GM18870 (cell line): ENCODE results near the gene CACNA2D3.

ENCODE experiments used
- ATAC-seq: cut with Tn5 transposase; IDR thresholded peaks from one replicate; pipeline ENCODE4 v1.9.1; 2021; ENCODE audit warnings: moderate library complexity; ENCODE audit not compliant: unreplicated experiment

The CACNA2D3 gene

DNA sequence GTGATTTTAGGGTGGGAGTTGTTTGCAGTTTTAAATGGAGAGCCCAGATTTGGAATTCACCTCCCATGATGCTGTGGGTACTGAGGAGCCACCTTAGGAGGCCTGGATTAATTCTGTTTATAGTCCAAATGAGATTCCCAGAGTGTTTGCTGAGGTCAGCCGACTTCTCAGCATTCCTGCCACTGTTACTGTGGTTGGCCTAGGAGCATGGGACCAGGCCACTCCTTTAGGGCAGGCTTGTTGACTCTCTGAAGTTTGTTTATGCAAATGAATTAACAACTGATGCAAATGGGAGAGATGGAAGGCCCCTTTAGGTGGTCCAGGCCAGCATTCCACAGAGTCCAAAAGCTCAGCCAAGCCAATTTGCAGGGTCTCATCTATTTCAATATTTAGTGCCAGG lies 46.1 kb downstream of the CACNA2D3 start:
- ATAC-seq: no peak

DNA sequence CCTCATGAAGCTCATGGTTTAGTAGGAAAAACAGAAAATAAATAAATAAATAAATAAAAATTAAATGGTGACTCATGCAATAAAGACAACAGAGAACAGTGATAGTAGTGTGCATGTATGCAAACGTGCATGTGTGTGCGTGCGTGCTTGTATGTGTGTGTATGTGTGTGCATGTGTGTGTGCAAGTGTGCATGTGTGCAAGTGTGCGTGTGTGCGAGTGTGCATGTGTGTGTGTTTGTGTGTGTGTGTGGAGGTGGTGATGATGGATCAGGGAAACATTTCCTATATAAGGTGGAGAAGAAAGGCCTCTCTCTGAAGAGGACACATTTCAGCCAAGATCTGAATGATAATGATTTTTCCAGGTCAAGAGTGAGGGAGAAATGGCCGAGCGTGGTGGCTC lies 47.2 kb downstream of the CACNA2D3 start:
- no peak for ATAC-seq

- ATAC-seq: no peak
Measured at GRCh38 chr3:54171509-54171908, 49.2 kb downstream of the CACNA2D3 start.

DNA sequence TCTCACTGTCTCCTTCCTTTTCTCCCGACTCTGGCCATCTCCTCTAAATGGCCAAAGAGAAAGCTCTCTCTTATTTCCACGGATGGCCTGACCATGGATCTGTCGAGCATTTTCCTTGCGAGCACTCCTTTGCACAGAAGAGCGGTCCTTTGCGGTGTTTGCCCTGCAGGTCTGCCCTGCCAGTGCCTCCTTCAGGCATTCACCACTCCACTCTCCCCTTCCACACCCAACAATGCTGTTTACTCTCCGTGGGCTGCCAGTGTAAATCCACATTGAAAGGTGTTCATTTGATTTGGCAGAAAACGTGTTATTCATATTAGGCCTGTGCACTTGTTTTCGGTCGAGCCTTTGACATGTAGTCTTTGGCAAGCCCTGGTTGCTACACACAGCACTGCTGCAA lies 49.6 kb downstream of the CACNA2D3 start:
- ATAC-seq: no peak

DNA sequence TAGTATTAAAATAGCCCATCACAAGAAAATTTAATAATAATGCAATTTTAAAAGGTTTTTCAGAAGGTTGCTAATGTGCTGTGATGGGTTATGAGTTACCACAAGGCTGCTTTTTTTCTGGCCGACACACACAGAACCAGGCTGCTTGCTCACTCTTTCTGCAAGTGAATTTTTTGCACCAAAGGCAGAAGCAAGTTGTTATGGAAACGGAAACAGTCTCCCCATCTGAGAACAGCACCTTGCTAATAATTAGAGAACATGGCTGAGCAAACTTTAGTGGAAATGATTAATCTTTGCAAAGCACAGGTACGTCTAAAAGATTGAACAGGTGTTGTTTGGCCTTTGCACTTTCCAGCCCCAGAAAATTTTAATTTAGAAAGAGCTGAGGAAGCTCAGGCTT lies 51.0 kb downstream of the CACNA2D3 start:
- ATAC-seq: no peak

- no peak for ATAC-seq
Measured at GRCh38 chr3:54176106-54176505, 53.8 kb downstream of the CACNA2D3 start.

- ATAC-seq: no peak
Measured at GRCh38 chr3:54177816-54178215, 55.5 kb downstream of the CACNA2D3 start.

DNA sequence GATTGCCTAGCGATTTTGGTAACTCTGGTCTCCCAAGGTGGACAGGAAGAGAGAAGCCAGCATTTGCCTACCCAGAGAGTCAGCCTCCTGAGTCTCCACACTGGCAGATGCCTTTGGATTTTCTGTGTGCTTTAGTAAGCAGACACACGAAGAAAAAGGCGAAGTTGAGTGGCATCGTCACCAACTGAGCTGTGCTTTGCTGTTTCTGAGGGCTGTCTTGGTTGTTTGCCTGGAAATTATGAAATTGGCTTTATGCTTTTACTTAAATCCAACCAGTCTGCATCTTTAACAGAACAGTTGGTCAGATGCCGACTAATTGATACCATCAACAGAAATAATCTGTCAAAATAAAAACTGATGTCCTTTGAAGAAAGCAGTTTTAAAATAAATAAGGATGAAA lies 56.0 kb downstream of the CACNA2D3 start:
- no peak for ATAC-seq

GRCh38 chr3:54180921-54181320 lies 58.6 kb downstream of the CACNA2D3 start:
- no peak for ATAC-seq

GRCh38 chr3:54182242-54182641 lies 59.9 kb downstream of the CACNA2D3 start:
- no peak for ATAC-seq

GRCh38 chr3:54185740-54186139 lies 63.4 kb downstream of the CACNA2D3 start:
- ATAC-seq: no peak

DNA sequence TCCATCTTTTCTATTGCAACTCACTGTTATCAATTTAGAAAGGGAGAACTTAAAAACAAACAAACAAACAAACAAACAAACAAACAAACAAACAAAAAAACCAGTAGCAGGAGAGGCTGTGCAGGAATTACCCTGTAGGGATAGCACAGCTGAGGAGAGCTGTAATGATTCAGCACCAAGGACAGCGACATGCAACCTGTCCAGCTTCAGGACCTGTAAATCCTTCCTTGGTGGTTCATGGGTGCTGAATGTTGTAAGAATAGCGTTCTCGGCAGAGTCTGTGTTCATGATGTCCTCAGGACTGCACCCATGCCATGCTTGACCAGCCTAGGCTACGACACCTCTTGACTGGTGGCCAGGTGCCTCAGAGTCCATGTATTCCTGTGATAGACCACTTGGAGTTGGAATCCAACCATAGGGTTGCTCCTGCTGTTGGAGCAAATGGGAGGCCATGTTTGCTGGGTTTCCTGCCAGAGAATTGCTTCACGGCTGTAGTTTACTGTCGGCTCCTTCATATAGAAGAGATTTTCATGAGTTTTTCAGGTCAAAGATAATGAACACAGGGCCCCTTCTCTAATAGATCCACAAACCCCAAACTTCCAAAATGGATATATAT lies 65.9 kb downstream of the CACNA2D3 start:
- ATAC-seq: no peak

DNA sequence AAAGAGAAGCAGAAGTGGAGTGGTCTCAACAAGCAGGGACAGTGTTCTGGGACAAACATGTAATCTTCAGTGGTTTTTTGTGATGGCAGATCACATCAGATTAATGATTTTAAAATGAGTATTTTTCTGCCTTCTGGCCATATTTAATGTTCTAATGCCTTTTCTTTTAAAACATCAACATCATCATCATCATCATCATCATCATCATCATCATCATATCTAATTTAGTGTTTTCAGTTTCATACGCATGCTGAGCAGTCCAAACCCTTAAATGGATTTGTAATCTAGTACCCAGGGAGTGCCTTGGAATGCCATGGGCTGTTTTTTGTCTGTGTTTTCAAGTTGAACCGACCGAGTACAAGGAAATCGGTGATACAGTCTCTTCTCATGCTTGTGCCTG lies 68.9 kb downstream of the CACNA2D3 start:
- no peak for ATAC-seq

GRCh38 chr3:54192026-54192425 lies 69.7 kb downstream of the CACNA2D3 start:
- ATAC-seq: no peak

DNA sequence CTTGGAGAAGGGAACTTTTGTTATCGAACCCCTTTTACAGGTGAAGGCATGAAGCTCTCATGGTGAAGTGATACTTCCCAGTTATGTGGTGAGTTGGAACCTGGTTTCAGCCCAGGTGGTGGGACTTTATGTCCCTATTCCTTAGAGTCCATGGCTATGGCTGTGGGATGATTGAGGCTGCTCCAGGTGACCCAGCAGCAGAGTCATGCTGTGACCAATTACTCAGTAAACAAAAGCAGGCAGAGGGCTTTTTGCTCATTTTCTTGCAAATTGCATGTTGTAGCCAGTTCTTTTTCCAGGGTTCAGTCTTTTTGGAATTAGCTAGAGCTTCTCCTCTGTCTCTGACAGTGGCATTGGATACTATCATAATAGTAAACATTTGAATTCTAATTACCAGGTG lies 70.7 kb downstream of the CACNA2D3 start:
- no peak for ATAC-seq

DNA sequence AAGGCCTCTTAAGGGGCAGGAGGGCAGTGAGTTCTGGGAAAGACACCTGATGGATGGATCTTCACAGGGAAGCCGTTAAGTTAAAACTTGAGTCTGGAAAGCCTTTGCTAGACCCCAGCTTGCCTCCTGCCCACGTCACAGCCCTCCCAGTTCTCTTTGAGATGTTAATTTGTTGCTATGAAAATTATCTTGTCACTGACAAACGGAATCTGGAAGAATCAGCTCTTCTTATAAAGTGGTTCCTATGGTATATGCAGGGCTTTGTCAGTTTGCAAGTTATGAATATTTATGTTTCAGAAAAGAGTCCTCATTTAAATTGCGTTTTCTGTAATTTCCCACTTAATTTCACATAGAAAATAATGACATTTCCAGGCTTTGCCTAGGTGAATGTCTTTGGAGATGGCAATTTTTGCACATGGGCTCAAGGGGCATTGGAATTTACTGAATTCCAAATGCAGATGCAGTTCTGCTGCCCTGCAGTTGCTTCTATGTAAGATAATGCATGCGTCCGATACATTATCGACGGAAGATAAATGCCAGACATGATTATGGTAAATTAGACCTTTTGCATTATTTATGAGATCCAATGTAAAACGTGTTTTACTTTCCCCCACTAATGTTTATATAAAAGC lies 74.1 kb downstream of the CACNA2D3 start:
- no peak for ATAC-seq

DNA sequence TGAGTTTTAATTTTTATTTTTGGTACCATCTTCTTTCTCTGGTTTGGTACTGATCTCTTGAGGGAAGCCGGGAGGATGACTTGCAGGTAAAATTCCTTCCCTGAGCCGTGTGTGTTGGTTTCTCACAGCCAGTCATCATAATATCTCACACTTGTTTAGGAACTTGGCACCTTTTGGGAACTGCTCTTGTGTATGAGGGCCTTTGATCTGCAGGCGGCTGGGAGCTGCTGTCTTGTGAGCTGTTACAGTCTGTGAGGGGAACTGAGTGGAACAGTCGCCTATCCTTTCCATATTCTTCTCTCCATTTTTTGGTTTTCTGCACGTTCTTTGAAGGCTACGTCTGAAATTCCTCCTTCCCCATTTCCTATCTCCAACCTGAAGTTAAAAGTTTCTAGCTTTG lies 75.2 kb downstream of the CACNA2D3 start:
- no peak for ATAC-seq

GRCh38 chr3:54198556-54198955 lies 76.2 kb downstream of the CACNA2D3 start:
- no peak for ATAC-seq

DNA sequence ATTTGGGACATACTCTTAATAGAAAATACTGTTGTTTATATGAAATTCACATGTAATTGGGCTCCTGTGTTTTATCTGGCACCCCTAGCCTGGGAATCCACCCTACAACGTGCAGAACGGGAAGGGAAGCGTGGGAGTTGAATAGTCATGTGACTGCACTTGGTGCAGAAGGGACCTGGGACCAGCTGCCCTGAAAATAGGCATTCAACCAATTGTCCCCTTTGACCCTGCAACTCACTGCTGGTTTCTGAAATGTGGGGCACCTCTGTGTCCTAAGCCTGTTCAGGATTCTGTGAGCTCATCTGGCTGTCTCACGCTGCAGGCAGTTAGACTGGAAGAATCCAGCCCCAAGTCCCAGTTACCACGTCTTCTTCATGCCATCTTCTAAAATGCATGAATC lies 79.7 kb downstream of the CACNA2D3 start:
- no peak for ATAC-seq

DNA sequence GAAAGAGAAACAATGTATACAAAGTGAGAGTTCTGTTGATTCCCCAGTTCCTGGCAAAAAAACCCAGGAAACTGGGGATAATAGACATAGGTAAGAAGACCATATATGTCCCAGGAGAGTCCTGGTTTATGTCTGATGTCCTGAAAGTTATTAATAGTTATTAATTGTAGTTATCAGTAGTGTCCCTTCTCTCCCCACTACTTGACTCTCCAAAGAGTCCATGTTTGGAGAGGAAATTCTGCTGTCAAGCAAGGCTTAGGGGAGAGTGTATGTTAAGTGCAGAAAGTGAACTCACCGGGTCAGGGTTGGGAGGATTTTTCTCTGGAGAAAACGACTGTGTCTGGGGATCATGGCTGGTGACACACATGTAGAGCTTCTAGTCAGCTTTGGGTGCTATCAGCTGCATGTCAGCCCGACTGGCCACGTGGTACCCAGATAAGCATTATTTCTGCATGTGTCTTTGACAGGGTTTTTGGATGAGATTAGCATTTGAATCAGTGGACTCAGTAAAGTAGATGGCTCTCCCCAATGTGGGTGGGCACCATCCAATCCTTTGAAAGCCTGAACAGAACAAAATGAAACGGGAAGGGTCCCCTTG lies 80.4 kb downstream of the CACNA2D3 start:
- no peak for ATAC-seq

DNA sequence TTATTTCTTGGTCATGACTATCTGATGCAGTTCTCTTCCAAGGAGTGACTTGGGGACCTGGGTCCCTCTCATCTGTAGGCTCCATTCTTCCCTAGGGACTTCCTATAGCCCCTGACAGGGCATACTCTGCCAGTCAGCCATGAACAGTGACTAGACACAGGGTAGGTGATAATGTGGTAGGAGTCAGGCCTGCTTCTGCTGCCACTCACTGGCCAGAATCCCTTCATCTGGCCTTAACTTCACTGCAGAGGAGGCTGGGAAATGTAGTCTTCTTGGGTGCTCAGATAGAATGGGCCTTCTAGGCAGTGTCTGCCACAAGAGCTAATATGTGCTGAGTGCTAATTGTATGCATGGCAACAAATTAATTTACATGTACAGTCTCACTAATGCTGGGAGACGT lies 84.5 kb downstream of the CACNA2D3 start:
- no peak for ATAC-seq

DNA sequence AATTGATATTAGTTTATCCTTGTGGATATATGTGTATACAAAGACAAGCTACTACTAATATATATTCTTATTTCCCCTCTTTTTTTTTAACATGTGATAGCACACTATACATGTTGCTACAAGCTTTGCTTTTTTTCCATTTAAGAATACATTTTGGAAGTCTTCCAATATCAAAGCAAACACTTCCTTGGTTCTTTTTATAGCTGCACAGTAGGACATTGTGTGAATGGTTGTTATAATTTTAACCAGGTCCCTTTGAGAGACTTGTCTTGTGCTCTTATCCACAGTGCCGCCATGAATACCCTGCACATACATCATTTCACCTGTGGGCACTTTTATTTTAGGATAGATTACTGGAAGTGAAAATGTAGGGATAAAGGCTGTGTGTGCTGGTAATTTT lies 88.7 kb downstream of the CACNA2D3 start:
- ATAC-seq: no peak

DNA sequence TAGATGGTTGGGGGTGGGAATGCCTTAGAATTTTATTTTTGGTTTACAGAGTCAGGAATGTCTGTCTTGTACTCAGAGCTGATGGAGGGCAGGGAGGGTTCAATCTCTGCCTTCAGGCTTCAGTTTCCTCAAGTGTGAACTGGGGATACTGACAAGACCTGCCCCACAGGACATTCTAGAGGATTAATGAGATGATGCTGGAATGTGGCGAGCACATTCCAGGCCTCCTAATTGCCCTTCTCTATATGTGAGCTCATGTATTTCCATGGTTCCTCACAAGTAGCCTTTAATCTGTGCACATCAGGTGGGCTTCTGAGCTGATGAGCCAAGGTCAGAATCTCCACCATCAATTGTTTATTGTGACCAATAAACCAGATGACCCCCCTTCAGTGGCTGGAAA lies 90.4 kb downstream of the CACNA2D3 start:
- no peak for ATAC-seq
